Peyer's patch (tissue), 4 donors: ENCODE results near the gene CD248.

Source experiments
- CTCF ChIP-seq, 6 experiments: fragments of 450-650 bp in 4 of 6; fragments of 200-600 bp in 2 of 6; sonication (generic) in 1 of 6; IDR thresholded peaks; one replicate each; pipeline ENCODE4 v1.5.1; 2017 to 2019; ENCODE audit warnings: antibody characterized with exemption in 6 of 6, mild to moderate bottlenecking in 3 of 6, moderate library complexity in 1 of 6
- POLR2A ChIP-seq, 2 donors: fragments of 450-650 bp; IDR thresholded peaks; one replicate each; pipeline ENCODE4 v1.5.1; 2017; ENCODE audit warnings: antibody characterized with exemption in 2 of 2, mild to moderate bottlenecking in 2 of 2, moderate library complexity in 2 of 2

GRCh38 chr11:66302656-66303055, 14.2 kb downstream of the CD248 start:
- TF ChIP-seq CTCF (IDR thresholded peaks at IDR 0.05) (no peak), POLR2A (IDR thresholded peaks at IDR 0.05) (no peak)
